Adrenal gland (tissue), 12 donors: ENCODE results near the gene KRT76. TPM values are rescaled to one million over a fixed set of nuclear protein-coding genes. Genes with fewer than 3 reads are reported as not detected.

Experiments
- DNase-seq, 7 donors: peaks; one replicate each; pipeline ENCODE4 v3.0.0-alpha.2; 2019 to 2020
- H3K27ac ChIP-seq, 5 donors: fragments of 200-600 bp; sonication (generic) in 4 of 5; 1 replicate in 3 of 5; 2 replicates in 2 of 5; pipeline versions ENCODE4 v1.5.1 to v1.8.0; 2016 to 2020; ENCODE audit warnings: mild to moderate bottlenecking in 1 of 5
- H3K27me3 ChIP-seq: fragments of 200-600 bp; 2 replicates; pipeline ENCODE4 v1.8.0; 2021
- H3K36me3 ChIP-seq, 2 donors: fragments of 200-600 bp; replicated peaks in 1 of 2; 1 replicate in 1 of 2; 2 replicates in 1 of 2; pipeline versions ENCODE4 v1.5.1 to v1.8.0; 2018 to 2022
- H3K4me1 ChIP-seq, 2 donors: fragments of 200-600 bp; replicated peaks in 1 of 2; 1 replicate in 1 of 2; 2 replicates in 1 of 2; pipeline versions ENCODE4 v1.5.1 to v1.8.0; 2018 to 2021
- H3K4me3 ChIP-seq, 4 donors: fragments of 200-600 bp; sonication (generic) in 3 of 4; one replicate each; pipeline ENCODE4 v1.5.1; 2016 to 2018
- H3K9me3 ChIP-seq, 3 donors: fragments of 200-600 bp; sonication (generic) in 1 of 3; replicated peaks in 1 of 3; 1 replicate in 2 of 3; 2 replicates in 1 of 3; pipeline versions ENCODE4 v1.5.1 to v1.8.0; 2016 to 2021
- CTCF ChIP-seq, 6 experiments: fragments of 450-650 bp in 4 of 6; fragments of 200-600 bp in 2 of 6; sonication (generic) in 1 of 6; IDR thresholded peaks; 1 replicate in 5 of 6; 2 replicates in 1 of 6; pipeline versions ENCODE4 v1.5.1 to v1.8.0; 2016 to 2021; ENCODE audit warnings: antibody characterized with exemption in 6 of 6, mild to moderate bottlenecking in 2 of 6, moderate library complexity in 1 of 6
- POLR2A ChIP-seq, 2 donors: fragments of 450-650 bp; IDR thresholded peaks; one replicate each; pipeline ENCODE4 v1.6.1; 2017; ENCODE audit warnings: antibody characterized with exemption in 2 of 2, mild to moderate bottlenecking in 2 of 2, moderate library complexity in 1 of 2
- WGBS, 4 donors: extraction: QIAGEN DNeasy Blood & Tissue Kit in 2 of 4; methylation state at CpG; one replicate each; pipeline versions ENCODE4 v1.1.5 to v1.1.7; 2013 to 2017; 5-methylcytosine and 5-hydroxymethylcytosine counted together
- intact Hi-C, 2 donors: fragments of 100-400 bp; cut with DNase I; formaldehyde crosslinking; loops; one replicate each; pipeline versions ENCODE4 v1.14.1 to v1.15.0; 2022 to 2023
- polyA plus RNA-seq, 3 donors: library from polyadenylated mRNA; stranded (reverse); fragments of 200-250 nt in 2 of 3; fragments of 350-450 nt in 1 of 3; fragmentation: Illumina TruSeq in 1 of 3; extraction: RNeasy Lipid Tissue Mini Kit (QIAGEN cat#74804) in 1 of 3; gene quantifications; one replicate each; pipeline ENCODE4 v1.2.3, GENCODE V29; 2013 to 2014
- total RNA-seq, 9 donors: library from RNA; depleted of rRNA in 4 of 9; stranded (reverse); fragments of >200 nt in 4 of 9; fragments of 120-200 nt in 1 of 9; fragmentation: NEBNext Ultra II Directional in 1 of 9; extraction: Animal tissue kit (Norgen Biotek cat#: 25700) in 1 of 9; gene quantifications; one replicate each; pipeline versions ENCODE4 v1.1.0 to v1.2.4, GENCODE V29; 2013 to 2023
- donor health status: healthy with polysubstance abuse.
- donor health status: Bipolar disorder and iron deficiency.
- donor health status: DM: yes; HTN: yes; CAD: no.
- donor health status: DM: no; HTN: no; CAD: no.
- donor health status: DM: no; HTN: no; CAD: no.
- donor health status: DM: yes; HTN: yes; CAD: no.

KRT76 gene
- total and polyA plus RNA-seq, 12 donors, result not detected

- Histone ChIP-seq H3K27me3 (no peaks in the 10 kb centered on the region), H3K9me3 (no peaks in the 10 kb centered on the region), H3K27ac (no peak overlapping the region), H3K4me1 (no peaks in the 10 kb centered on the region), H3K4me3 (no peak overlapping the region), H3K36me3 (no peaks in the 10 kb centered on the region)
- DNase-seq, result no peak
- TF ChIP-seq CTCF (IDR thresholded peaks at IDR 0.05) (no peak), POLR2A (IDR thresholded peaks at IDR 0.05) (no peak)
- 69 to 88% (median 86%) methylated on average over 5 to 8 of the region's 8 CpGs for WGBS, 4 donors
- intact Hi-C loops, result no loop called here
These were observed 31.5 kb upstream of the KRT76 start for GRCh38 chr12:52808573-52809160.

DNA sequence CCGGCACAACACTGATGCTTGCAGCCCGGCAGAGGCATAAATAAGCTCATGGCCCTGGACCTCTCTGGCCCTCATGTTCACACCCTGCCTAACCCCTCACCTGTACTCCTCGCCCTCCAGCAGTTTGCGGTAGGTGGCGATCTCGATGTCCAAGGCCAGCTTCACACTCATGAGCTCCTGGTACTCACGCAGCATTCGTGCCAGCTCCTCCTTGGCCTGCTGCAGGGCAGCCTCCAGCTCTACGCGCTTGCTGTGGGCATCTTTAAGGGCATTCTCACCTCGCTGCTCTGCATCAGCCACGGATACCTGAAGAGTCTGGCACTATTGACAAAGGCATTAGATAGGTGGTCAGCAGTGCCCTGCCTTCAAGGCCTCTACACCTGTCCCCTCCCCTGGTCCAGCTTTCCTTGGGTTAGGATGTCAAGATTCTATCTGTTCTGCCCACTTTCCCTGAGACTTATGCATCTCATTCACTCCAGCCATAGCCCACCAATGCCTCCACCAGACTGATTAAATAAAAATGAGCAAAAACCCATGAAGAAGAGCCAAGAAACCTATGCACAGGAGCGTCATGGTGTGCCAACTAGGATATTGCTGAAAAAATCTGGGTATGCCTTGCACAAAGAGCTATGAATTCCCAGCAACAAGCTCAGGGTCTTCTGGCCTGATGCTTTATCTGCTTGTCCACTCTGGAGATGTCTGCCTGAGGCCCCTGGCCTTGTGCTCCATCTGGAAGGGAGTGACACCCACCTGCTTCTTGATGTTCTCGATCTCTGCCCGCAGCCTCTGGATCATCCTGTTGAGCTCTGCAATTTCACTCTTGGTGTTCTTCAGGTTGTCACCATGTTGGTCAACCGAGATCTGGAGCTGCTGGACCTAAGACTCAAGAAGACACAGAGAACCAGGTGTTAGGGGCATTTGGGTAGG lies 30.7 kb upstream of the KRT76 start:
- Histone ChIP-seq H3K27ac (no peak overlapping the region), H3K9me3 (no peaks in the 10 kb centered on the region), H3K36me3 (no peaks in the 10 kb centered on the region), H3K27me3 (no peaks in the 10 kb centered on the region), H3K4me3 (no peak overlapping the region), H3K4me1 (no peaks in the 10 kb centered on the region)
- DNase-seq, result no peak
- intact Hi-C loops, result no loop called here
- 78 to 83% (median 82%) methylated on average over 12 to 16 of the region's 16 CpGs for WGBS, 4 donors
- TF ChIP-seq CTCF (IDR thresholded peaks at IDR 0.05) (no peak), POLR2A (IDR thresholded peaks at IDR 0.05) (no peak)

DNA sequence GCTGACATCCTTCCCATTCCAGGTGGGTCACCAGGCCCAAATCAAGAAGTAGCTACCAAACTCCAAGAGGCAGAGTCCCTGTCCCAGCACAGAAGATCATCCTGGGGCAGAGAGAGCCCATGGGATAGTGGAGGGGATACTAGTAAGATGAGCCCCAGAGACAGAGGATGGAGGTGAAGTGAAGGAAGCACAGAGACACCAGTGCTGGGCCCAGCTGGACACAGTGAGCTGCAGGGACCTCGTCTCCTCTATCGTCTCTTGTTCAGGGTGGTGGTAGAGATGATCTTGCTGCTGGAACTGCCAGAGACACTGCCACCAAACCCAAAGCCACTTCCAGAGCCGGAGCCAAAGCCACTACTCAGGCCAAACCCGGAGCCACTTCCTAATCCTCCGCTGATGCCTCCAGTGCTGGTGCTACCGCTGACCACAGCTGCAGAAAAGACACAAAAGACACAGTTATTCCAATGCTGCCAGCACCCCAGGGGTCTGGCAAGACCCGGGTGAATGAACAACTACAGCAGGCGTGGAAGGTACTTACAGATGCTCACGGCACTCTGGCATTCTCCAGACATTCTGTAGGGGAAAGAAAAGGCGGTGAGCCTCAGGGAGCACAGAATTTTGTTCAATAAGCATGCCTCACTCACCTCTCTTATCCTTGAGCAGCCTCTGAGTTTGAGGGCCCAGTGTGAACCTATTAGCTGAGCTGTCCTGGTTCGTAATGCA lies 29.8 kb upstream of the KRT76 start:
- intact Hi-C loops, result no loop called here
- WGBS, 4 donors, result 81 to 93% (median 85%) methylated on average over 8 to 11 of the region's 11 CpGs
- Histone ChIP-seq H3K27me3 (no peaks in the 10 kb centered on the region), H3K36me3 (no peaks in the 10 kb centered on the region), H3K4me1 (no peaks in the 10 kb centered on the region), H3K4me3 (no peak overlapping the region), H3K9me3 (no peaks in the 10 kb centered on the region), H3K27ac (no peak overlapping the region)
- no peak for TF ChIP-seq POLR2A (IDR thresholded peaks at IDR 0.05)
- TF ChIP-seq CTCF (IDR thresholded peaks at IDR 0.05), result no peak
- no peak for DNase-seq

- no peak for DNase-seq
- Histone ChIP-seq H3K9me3 (no peaks in the 10 kb centered on the region), H3K4me3 (no peak overlapping the region), H3K4me1 (no peaks in the 10 kb centered on the region), H3K27ac (no peak overlapping the region), H3K36me3 (no peaks in the 10 kb centered on the region), H3K27me3 (no peaks in the 10 kb centered on the region)
- intact Hi-C loops, result no loop called here
- WGBS, 4 donors, result 94 to 98% (median 96%) methylated on average over 3 of the region's 3 CpGs
- TF ChIP-seq POLR2A (IDR thresholded peaks at IDR 0.05) (no peak), CTCF (IDR thresholded peaks at IDR 0.05) (no peak)
These were observed 29.1 kb upstream of the KRT76 start for GRCh38 chr12:52806169-52806811.
